H1 (cell line): ENCODE results near the gene TATDN2. TPM values are rescaled to one million over a fixed set of nuclear protein-coding genes. Genes with fewer than 3 reads are reported as not detected.

Source experiments
- CTCF ChIA-PET: fragments of 300-600 bp; sonication (Branson Sonifier 250); formaldehyde crosslinking; loops from one replicate; lab custom pipeline; 2021; ENCODE audit not compliant: partially characterized antibody; lab: Charles Lee
- POLR2A ChIA-PET: fragments of 300-600 bp; sonication (Branson Sonifier 250); formaldehyde crosslinking; loops from one replicate; lab custom pipeline; 2021; ENCODE audit warnings: inconsistent platforms; ENCODE audit not compliant: partially characterized antibody; lab: Charles Lee
- DNase-seq, 2 experiments: peaks; one replicate each; pipeline versions ENCODE4 v3.0.0 to v3.0.0-alpha.2; 2010 to 2022; ENCODE audit warnings: low spot score in 2 of 2, low read depth in 1 of 2, mixed read lengths in 1 of 2
- FAIRE-seq: peaks from 2 replicates; lab custom pipeline; 2011; peaks lifted over from hg19 to GRCh38; lab: Jason Lieb, UNC
- H2AFZ ChIP-seq: 2 replicates; pipeline ENCODE4 v1.8.1; 2012; ENCODE audit warnings: low read length, inconsistent platforms
- H2AK5ac ChIP-seq: 2 replicates; pipeline ENCODE4 v1.6.1; 2013; ENCODE audit warnings: low read depth, low read length
- H2BK120ac ChIP-seq: replicated peaks from 2 replicates; pipeline ENCODE3; 2013; ENCODE audit warnings: low read depth, low read length, inconsistent platforms
- H2BK12ac ChIP-seq: 2 replicates; pipeline ENCODE4 v1.6.1; 2013; ENCODE audit warnings: low read depth, low read length
- H2BK15ac ChIP-seq: 2 replicates; pipeline ENCODE4 v1.6.1; 2013; ENCODE audit warnings: low read length
- H2BK20ac ChIP-seq: 2 replicates; pipeline ENCODE4 v1.6.1; 2013; ENCODE audit warnings: low read length
- H2BK5ac ChIP-seq: 2 replicates; pipeline ENCODE4 v1.6.1; 2013; ENCODE audit warnings: low read depth, low read length
- H3K14ac ChIP-seq: 2 replicates; pipeline ENCODE4 v1.6.1; 2013; ENCODE audit warnings: inconsistent platforms; ENCODE audit not compliant: insufficient read length
- H3K18ac ChIP-seq: 2 replicates; pipeline ENCODE4 v1.6.1; 2013; ENCODE audit warnings: low read length; ENCODE audit errors: extremely low read depth
- H3K23ac ChIP-seq: 2 replicates; pipeline ENCODE4 v1.6.1; 2013; ENCODE audit warnings: inconsistent platforms; ENCODE audit not compliant: insufficient read length
- H3K23me2 ChIP-seq: 2 replicates; pipeline ENCODE4 v1.6.1; 2013; ENCODE audit warnings: low read depth, low read length
- H3K27ac ChIP-seq: 2 replicates; pipeline ENCODE4 v1.6.1; 2011; ENCODE audit warnings: low read depth, low read length, inconsistent platforms
- H3K27me3 ChIP-seq, 4 experiments: replicated peaks in 1 of 4; 1 replicate in 1 of 4; 2 replicates in 3 of 4; pipeline versions ENCODE4 v1.6.1 to v1.8.1; 2011 to 2013; ENCODE audit warnings: low read length in 3 of 4, mild to moderate bottlenecking in 3 of 4, inconsistent platforms in 2 of 4, mixed read lengths in 2 of 4, moderate library complexity in 1 of 4; ENCODE audit not compliant: control insufficient read depth in 3 of 4, insufficient read depth in 3 of 4; ENCODE audit errors: extremely low read depth in 1 of 4
- H3K36me3 ChIP-seq, 4 experiments: 2 replicates each; pipeline versions ENCODE4 v1.6.1 to v1.8.1; 2011 to 2013; ENCODE audit warnings: mild to moderate bottlenecking in 4 of 4, low read length in 3 of 4, moderate library complexity in 2 of 4, control low read depth in 1 of 4, inconsistent platforms in 1 of 4; ENCODE audit not compliant: insufficient read depth in 4 of 4, control insufficient read depth in 2 of 4
- H3K4ac ChIP-seq: replicated peaks from 2 replicates; pipeline ENCODE3; 2013; ENCODE audit warnings: low read length, low read depth, mixed read lengths, inconsistent platforms; ENCODE audit not compliant: insufficient read length
- H3K4me1 ChIP-seq, 4 experiments: replicated peaks in 1 of 4; 1 replicate in 1 of 4; 2 replicates in 3 of 4; pipeline versions ENCODE4 v1.6.1 to v1.8.1; 2011 to 2013; ENCODE audit warnings: low read length in 3 of 4, inconsistent platforms in 2 of 4, mixed read lengths in 1 of 4; ENCODE audit not compliant: insufficient read depth in 4 of 4, control insufficient read depth in 3 of 4
- H3K4me2 ChIP-seq, 2 experiments: 2 replicates each; pipeline versions ENCODE4 v1.6.1 to v1.8.1; 2011 to 2013; ENCODE audit warnings: low read depth in 2 of 2, low read length in 2 of 2, control low read depth in 1 of 2, inconsistent platforms in 1 of 2, mild to moderate bottlenecking in 1 of 2; ENCODE audit not compliant: insufficient read depth in 1 of 2
- H3K4me3 ChIP-seq, 4 experiments: fragments of 200-600, 300-600 bp in 1 of 4; sonication (generic), shearing (Covaris generic), sonication (Bioruptor Twin) in 1 of 4; 2 replicates each; pipeline versions ENCODE4 v1.5.1 to v1.8.1; 2011 to 2016; ENCODE audit warnings: low read length in 4 of 4, low read depth in 3 of 4, control low read depth in 2 of 4, inconsistent platforms in 2 of 4, mild to moderate bottlenecking in 2 of 4, mixed read lengths in 1 of 4, moderate library complexity in 1 of 4; ENCODE audit not compliant: insufficient read depth in 2 of 4; ENCODE audit errors: extremely low read depth in 1 of 4
- H3K56ac ChIP-seq: replicated peaks from 2 replicates; pipeline ENCODE3; 2013; ENCODE audit warnings: low read depth, mild to moderate bottlenecking, mixed read lengths, low read length, inconsistent platforms; ENCODE audit not compliant: insufficient read length
- H3K79me1 ChIP-seq: 2 replicates; pipeline ENCODE4 v1.6.1; 2013; ENCODE audit warnings: low read depth, low read length, control low read depth
- H3K79me2 ChIP-seq, 2 experiments: 2 replicates each; pipeline versions ENCODE4 v1.6.1 to v1.8.1; 2012 to 2013; ENCODE audit warnings: low read length in 2 of 2, mild to moderate bottlenecking in 2 of 2, inconsistent platforms in 1 of 2; ENCODE audit not compliant: insufficient read depth in 2 of 2, control insufficient read depth in 1 of 2
- H3K9ac ChIP-seq, 4 experiments: replicated peaks in 1 of 4; 1 replicate in 1 of 4; 2 replicates in 3 of 4; pipeline versions ENCODE4 v1.6.1 to v1.8.1; 2011 to 2013; ENCODE audit warnings: low read depth in 3 of 4, low read length in 3 of 4, control low read depth in 2 of 4, mild to moderate bottlenecking in 2 of 4, moderate library complexity in 2 of 4, inconsistent platforms in 1 of 4; ENCODE audit errors: extremely low read depth in 1 of 4
- H3K9me3 ChIP-seq, 2 experiments: 2 replicates each; pipeline versions ENCODE4 v1.6.1 to v1.8.1; 2012 to 2013; ENCODE audit warnings: mild to moderate bottlenecking in 2 of 2, moderate library complexity in 2 of 2, control low read depth in 1 of 2, inconsistent platforms in 1 of 2, low read depth in 1 of 2, low read length in 1 of 2, mixed read lengths in 1 of 2; ENCODE audit not compliant: insufficient read depth in 2 of 2
- H4K20me1 ChIP-seq, 2 experiments: replicated peaks in 1 of 2; 2 replicates each; pipeline versions ENCODE3 to v1.8.1; 2011 to 2013; ENCODE audit warnings: inconsistent platforms in 2 of 2, low read length in 2 of 2, mild to moderate bottlenecking in 1 of 2; ENCODE audit not compliant: insufficient read depth in 2 of 2, control insufficient read depth in 1 of 2
- H4K5ac ChIP-seq: 2 replicates; pipeline ENCODE4 v1.6.1; 2013; ENCODE audit warnings: low read length, low read depth, mixed read lengths, inconsistent platforms; ENCODE audit not compliant: insufficient read length
- H4K8ac ChIP-seq: 2 replicates; pipeline ENCODE4 v1.8.0; 2013; ENCODE audit warnings: mild to moderate bottlenecking, moderate library complexity, low read length, inconsistent platforms; ENCODE audit not compliant: insufficient read depth; ENCODE audit errors: extremely low read depth
- H4K91ac ChIP-seq: replicated peaks from 2 replicates; pipeline ENCODE3; 2013; ENCODE audit warnings: low read length, mixed read lengths, inconsistent platforms; ENCODE audit not compliant: insufficient read length
- ATF2 ChIP-seq: IDR thresholded peaks from 2 replicates; pipeline ENCODE4 v1.6.1; 2012; ENCODE audit warnings: low read length, inconsistent platforms
- ATF3 ChIP-seq: IDR thresholded peaks from 2 replicates; pipeline ENCODE4 v1.6.1; 2011; ENCODE audit warnings: low read depth, mild to moderate bottlenecking, low read length; ENCODE audit not compliant: insufficient read depth
- CEBPB ChIP-seq: IDR thresholded peaks from 2 replicates; pipeline ENCODE4 v1.6.1; 2012; ENCODE audit warnings: low read depth, low read length
- E2F6 ChIP-seq: IDR thresholded peaks from 2 replicates; pipeline ENCODE4 v1.6.1; 2012; ENCODE audit warnings: inconsistent platforms
- JUND ChIP-seq: IDR thresholded peaks from 2 replicates; pipeline ENCODE4 v1.6.1; 2011; ENCODE audit warnings: mild to moderate bottlenecking, improper control_type of control experiment, low read length
- KDM5A ChIP-seq: fragments of 200-600 bp; IDR thresholded peaks from 2 replicates; pipeline ENCODE4 v1.7.1; 2012; ENCODE audit warnings: mild to moderate bottlenecking, low read length, inconsistent platforms, mixed read lengths
- WGBS, 2 experiments: shearing (Covaris generic) in 1 of 2; methylation state at CpG; one replicate each; pipeline versions ENCODE4 v1.1.6 to v1.1.7; 2013 to 2015; ENCODE audit warnings: low lambda C conversion rate in 2 of 2, mixed read lengths in 2 of 2, inconsistent platforms in 1 of 2, low coverage in 1 of 2, missing lambda C conversion rate in 1 of 2; ENCODE audit not compliant: insufficient replicate concordance in 2 of 2, insufficient coverage in 1 of 2, insufficient read length in 1 of 2; ENCODE audit errors: extremely low coverage in 1 of 2, missing lambda C conversion rate in 1 of 2; 5-methylcytosine and 5-hydroxymethylcytosine counted together
- polyA plus RNA-seq, 7 experiments: library from polyadenylated mRNA; depleted of rRNA in 3 of 7; stranded (reverse) in 5 of 7; unstranded in 2 of 7; fragments of >200 nt in 5 of 7; fragments of 200-250 nt in 2 of 7; gene quantifications; 1 replicate in 5 of 7; 2 replicates in 1 of 7; 4 replicates in 1 of 7; pipeline versions ENCODE4 v1.2.1 to v1.2.3, GENCODE V29; 2011 to 2013; ENCODE audit warnings: missing spikeins in 2 of 7, mixed read lengths in 2 of 7
- total RNA-seq: library from RNA; stranded (reverse); fragmentation: NEBNext Ultra II Directional; extraction: Animal tissue kit (Norgen Biotek cat#: 25700); gene quantifications from 2 replicates; pipeline ENCODE4 v1.2.1, GENCODE V29; 2021

Gene TATDN2
- total and polyA plus RNA-seq, 2 of the 8 experiments (the other 6 are each of a cell fraction or from before 2014, with no cell fraction given), result 12.1 to 34.8 TPM

GRCh38 chr3:10205451-10206165 lies 42.7 kb upstream of the TATDN2 start:
- Histone ChIP-seq H3K79me2 (no peaks in the 10 kb centered on the region), H3K4me3 (no peak overlapping the region), H3K27me3 (no peaks in the 10 kb centered on the region), H2BK15ac (no peak overlapping the region), H2BK20ac (no peak overlapping the region), H3K4me2 (no peak overlapping the region), H3K23me2 (no peaks in the 10 kb centered on the region), H3K79me1 (no peaks in the 10 kb centered on the region), H3K36me3 (no peaks in the 10 kb centered on the region), H3K9me3 (no peaks in the 10 kb centered on the region), H4K20me1 (no peaks in the 10 kb centered on the region), H2BK5ac (no peak overlapping the region), H3K4ac (no peak overlapping the region), H4K91ac (no peak overlapping the region), H3K14ac (no peak overlapping the region), H4K8ac (0 out of 2 replicates have a peak overlapping the region, but pooled peaks have one; percentile 22), H3K4me1 (0 out of 7 replicates have a peak, but pooled peaks cover 0 to 3% (median 0%) of the 10 kb centered on the region in 4 experiments), H2BK120ac (no peak overlapping the region), H4K5ac (no peak overlapping the region), H3K9ac (no peak overlapping the region), H2AFZ (no peak overlapping the region), H2AK5ac (0 out of 2 replicates have a peak overlapping the region, but pooled peaks have one; percentile 53), H3K23ac (no peak overlapping the region), H2BK12ac (no peak overlapping the region), H3K18ac (no peak overlapping the region), H3K27ac (no peak overlapping the region), H3K56ac (no peak overlapping the region)
- POLR2A ChIA-PET, result interaction anchor here (1.1 kb wide), 1 partner anchor 19 kb away, joined by 3 read pairs; no protein-coding TSS in a partner anchor
- DNase-seq (no peak), FAIRE-seq (no peak)
- CTCF ChIA-PET, result interaction anchor here (0.6 to 1.8 kb wide), 5 partner anchors 10 to 95 kb away, joined by 3 to 5 read pairs (median 3); no protein-coding TSS in a partner anchor
- TF ChIP-seq JUND (no peak), ATF2 (no peak), CEBPB (no peak), E2F6 (no peak), ATF3 (no peak), KDM5A (no peak)
- 94% methylated on average over 7 of the region's 7 CpGs; no CpG with 5 or more reads in 1 of the 2 experiments for WGBS, 2 experiments
